ENCODE measurements around the gene RASSF5.

RASSF5 gene

DNA sequence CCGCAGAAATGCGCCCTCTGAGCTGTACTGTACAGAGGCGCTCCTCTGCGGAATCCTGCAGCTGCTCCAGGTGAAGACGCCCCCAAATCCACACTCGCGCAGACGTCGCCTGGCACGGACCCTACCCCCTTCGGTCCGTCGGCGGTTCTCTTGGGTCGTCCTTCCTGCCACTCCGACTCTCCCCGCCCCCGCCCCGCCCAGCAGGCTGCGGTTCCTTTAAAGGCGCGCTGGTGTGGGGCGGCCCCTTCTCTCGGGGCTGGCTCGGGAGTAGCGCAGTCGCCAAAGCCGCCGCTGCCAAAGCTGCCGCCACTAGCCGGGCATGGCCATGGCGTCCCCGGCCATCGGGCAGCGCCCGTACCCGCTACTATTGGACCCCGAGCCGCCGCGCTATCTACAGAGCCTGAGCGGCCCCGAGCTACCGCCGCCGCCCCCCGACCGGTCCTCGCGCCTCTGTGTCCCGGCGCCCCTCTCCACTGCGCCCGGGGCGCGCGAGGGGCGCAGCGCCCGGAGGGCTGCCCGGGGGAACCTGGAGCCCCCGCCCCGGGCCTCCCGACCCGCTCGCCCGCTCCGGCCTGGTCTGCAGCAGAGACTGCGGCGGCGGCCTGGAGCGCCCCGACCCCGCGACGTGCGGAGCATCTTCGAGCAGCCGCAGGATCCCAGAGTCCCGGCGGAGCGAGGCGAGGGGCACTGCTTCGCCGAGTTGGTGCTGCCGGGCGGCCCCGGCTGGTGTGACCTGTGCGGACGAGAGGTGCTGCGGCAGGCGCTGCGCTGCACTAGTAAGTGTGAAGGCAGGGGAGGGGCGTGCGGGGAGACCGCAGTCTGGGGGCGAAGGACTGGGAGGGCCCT lies at the start of gene RASSF5:
Gene RASSF5 (plus strand): TSS at position 248 of the 846 bp plus-strand sequence. CDS start 72 bp downstream, at position 320.
- DNase-seq (ENCODE audit: low read depth in 3 of 3, low spot score in 1 of 3), result peak; percentile 58 to 72 (median 60)

DNA sequence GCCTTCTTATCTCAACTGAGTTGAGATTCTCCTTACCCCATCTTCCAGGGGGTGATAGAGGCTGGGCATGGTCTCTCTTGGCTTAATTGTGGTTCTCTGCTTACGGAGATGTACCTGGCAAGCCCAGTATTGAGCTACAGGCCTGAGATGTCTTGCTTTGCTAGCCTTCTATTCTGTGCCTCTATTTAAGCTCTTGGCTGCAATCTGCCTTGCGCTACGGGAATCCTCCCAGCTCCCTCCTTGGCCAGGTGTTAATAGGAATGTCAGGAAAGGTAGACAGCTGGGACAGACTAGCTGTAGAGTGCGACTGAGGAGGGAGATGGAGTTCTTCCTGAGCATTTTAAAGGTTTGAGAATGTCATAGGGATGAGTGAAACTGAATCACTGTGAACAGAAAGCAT lies 47.6 kb upstream of the RASSF5 start:
- no peak for DNase-seq (ENCODE audit: low read depth in 3 of 3, low spot score in 1 of 3)

DNA sequence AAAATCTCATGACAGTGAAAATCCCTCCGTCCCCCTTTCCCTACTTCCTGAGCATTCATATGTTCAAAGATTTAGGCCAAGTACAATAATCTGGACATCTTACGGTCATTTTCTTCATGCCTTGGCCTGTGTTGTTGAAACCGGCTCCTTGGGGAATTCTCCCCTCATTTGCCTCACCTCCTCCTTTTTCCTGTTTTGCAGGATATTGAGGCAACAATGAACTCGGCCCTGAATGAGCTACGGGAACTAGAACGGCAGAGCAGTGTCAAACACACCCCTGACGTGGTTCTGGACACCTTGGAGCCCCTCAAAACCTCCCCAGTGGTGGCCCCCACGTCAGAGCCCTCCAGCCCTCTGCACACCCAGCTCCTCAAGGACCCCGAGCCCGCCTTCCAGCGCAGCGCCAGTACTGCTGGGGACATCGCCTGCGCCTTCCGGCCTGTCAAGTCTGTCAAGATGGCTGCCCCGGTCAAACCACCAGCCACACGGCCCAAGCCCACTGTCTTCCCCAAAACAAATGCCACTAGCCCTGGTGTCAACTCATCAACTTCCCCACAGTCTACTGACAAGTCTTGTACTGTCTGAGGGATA lies 46.4 kb upstream of the RASSF5 start:
- DNase-seq (ENCODE audit: low read depth in 3 of 3, low spot score in 1 of 3), result no peak

- peak; percentile 47 to 57 (median 49) for DNase-seq (ENCODE audit: low read depth in 3 of 3, low spot score in 1 of 3)
These were observed 45.5 kb upstream of the RASSF5 start for GRCh38 chr1:206461602-206462455.

DNA sequence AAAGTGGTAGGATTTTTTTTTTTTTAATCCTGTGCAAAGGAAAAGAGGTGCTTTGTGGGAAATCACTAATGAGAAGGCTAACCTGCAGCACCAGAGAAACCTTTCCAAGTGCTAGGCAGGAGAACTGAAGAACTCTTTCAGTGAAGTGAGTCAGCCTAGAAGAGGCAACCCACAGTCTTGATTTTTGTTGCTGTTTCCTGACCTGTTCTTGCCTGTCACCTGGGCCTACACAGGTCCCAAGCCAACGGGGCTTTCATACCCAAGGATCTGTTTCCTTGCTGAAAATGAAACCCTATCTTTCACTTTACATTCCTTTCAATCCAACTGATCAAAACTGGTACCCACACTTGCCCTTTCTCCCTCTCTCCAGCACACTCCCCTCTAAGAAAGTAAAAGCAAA lies 44.2 kb upstream of the RASSF5 start:
- DNase-seq (ENCODE audit: low read depth in 3 of 3, low spot score in 1 of 3), result no peak

DNA sequence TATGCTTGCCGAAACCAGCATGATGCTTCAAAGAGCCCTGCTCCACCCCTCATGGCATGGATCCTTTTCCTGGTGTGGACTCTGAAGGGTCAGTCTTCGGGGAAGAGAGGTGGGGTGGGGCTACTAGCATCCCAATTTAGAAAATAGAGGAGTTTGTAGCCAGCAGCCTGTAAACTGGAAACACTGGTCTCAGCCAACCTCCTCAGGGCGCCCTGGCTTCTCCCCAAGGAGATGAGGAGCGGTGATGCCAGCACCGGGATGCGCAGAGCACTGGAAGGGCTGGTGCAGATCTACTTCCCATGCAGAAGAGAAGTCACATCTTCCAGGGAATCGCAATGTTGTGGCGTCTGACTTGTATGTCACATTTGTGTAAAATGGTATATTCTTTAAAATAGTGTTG lies 43.4 kb upstream of the RASSF5 start:
- no peak for DNase-seq (ENCODE audit: low read depth in 3 of 3, low spot score in 1 of 3)

DNA sequence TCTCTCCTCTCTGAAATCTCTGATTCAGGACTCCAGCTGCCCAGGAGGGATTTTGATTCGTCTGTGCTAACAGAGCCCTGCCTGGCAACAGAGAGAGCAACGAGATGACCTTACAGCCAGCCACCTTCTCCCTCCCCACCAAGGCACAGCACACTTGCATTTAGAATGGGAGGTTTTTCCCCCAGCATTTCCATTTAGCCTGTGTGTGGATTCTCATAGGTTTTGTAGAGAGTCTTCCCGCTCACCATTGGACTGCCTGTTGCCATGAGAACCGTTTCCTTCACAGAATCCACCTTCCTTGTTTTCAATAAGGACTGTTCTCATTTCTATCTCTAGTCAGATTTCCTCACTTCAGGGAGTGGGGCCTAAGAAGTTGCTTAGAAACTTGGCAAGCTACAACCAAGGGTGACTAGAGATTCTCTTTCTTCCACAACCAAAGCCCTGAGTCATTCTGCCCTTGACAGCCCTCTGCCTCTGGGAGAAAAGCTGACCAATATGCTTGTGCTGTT lies 42.8 kb upstream of the RASSF5 start:
- DNase-seq (ENCODE audit: low read depth in 3 of 3, low spot score in 1 of 3), result no peak

DNA sequence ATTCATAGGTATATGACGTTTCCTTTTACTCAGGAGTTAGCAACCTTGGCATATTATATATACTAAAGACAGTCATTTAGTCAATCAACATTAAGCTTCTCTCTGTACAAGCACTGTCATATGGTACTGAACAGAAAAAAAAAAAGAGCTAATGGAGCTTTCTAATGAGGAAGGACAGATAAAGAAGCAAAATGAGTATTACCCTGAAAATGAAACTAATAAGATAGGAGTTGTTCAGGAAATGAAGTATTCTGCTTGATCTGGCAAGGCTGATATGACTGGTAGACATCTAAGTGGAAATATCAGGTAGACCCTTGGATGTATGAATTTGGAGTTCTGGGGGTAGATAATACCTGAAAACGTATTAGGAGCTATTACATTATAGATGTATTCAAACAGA lies 41.4 kb upstream of the RASSF5 start:
- no peak for DNase-seq (ENCODE audit: low read depth in 3 of 3, low spot score in 1 of 3)

- no peak for DNase-seq (ENCODE audit: low read depth in 3 of 3, low spot score in 1 of 3)
These were observed 40.3 kb upstream of the RASSF5 start for GRCh38 chr1:206466840-206467649.

DNA sequence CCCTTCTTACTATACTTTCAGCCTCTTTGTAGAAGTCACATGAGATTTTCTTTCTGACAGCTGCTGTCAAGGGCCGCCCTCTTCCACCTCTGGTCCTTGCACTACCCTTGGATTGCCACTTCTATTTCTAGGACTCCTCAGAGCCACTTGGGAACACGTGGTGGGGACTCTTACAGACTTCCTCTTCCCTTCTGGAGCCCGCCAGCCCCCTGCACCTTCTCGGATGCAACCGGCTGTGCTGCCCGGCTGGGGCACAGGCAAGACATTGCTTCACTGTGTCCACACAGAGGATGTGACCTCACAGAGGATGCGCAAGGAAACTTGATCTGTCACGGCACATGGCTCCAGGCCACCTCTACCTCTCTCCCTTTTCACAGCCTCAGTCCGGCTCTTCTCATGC lies 39.4 kb upstream of the RASSF5 start:
- no peak for DNase-seq (ENCODE audit: low read depth in 3 of 3, low spot score in 1 of 3)

DNA sequence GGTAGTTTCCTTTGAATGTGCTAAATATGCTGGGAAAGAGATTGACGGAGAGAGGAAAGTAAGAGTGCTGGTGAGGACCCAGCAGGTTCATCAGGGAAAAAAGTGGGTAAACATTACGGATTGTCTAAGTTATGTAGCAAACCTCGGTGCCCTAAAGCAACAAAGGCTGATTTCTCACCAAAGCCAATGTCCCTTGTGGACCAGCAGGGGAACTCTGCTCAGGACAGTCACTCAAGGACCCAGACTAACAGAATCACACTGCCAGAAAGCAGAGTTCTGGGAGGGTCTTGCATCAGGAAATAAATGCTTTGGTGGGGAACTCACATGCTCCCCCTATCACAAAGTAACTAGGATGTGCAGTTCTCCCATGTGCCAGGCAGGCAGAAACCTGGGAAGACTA lies 38.8 kb upstream of the RASSF5 start:
- DNase-seq (ENCODE audit: low read depth in 3 of 3, low spot score in 1 of 3), result no peak

- peak in 1 of 3 donors; percentile 27 for DNase-seq (ENCODE audit: low read depth in 3 of 3, low spot score in 1 of 3)
These were observed 37.9 kb upstream of the RASSF5 start for GRCh38 chr1:206469411-206469932.

DNA sequence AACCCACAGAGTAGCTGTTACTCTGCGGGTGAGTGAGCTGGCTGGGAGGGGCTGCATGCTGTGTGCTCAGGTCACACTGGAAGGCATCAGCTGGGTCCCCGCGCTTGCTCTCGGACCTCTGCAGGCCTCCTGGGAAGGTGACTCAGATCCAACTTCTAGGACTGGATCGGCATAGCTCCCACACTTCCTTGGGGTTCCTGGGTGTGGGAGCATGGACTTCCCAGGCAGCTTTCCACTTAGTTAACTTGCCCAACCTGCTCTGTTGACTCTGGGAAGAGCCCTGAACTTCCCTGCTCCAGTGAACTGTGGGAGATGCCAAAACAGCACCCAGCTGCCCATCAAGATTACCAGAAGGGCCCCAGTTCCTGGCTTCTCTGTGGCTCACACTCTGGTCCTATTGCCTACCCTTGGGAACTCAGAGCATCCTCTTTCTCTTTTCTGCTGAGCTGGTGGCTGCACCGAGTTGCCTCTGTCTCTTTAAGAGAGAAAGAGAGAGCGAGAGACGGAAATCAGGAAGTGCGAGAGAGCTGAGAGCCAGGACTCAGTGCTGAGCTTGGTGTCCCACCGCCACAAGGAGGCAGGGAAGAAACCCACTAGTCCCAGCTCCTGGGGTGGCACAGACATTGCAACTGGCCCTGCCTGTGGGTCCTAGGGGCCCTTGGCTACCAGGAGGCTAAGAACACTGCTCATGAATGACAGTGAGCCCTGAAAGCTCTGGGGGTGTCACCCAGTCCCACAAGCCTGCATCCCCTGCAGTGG lies 37.2 kb upstream of the RASSF5 start, which contains the start of gene IKBKE:
Gene IKBKE (plus strand): TSS at position 544 of the 759 bp plus-strand sequence. CDS start 2,752 bp downstream, outside the sequence.
- DNase-seq (ENCODE audit: low read depth in 3 of 3, low spot score in 1 of 3), result no peak

DNA sequence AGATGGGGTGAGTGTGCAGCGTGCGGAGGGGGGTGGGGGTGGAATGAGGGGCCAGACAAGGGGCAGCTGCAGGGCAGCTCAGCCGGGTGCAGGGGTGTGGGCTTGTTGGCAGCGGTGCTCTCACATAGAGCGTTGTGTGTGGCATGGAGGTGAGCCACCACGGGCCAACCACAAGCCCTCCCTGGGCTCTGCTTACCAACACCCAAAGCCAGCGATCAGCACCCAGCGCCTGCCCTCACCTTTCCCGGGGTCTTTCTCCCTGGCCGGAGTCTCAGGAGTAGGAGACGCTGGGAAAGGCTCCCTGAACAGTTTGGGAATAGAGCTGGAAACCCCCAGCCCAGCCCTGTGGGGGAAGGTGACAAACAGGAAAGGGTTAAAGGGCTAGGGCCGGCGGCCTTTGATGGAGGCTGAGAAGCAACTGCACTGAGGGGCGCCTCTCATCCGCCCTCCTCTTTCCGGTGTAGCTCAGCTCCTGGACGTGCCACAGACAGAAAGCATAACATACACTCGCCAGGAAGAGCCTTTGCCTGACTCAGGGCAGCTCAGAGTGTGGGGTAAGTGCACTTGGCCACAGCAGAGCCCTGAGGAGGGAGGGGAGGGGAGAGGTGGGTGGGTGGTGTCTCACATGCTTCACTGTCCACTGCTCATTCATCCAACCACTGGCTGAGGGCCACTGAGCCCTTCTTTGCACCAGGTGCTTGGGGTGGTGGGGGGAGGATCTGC lies 36.5 kb upstream of the RASSF5 start:
- DNase-seq (ENCODE audit: low read depth in 3 of 3, low spot score in 1 of 3), result peak in 2 of 3 donors; percentile 10 to 11

GRCh38 chr1:206471415-206471801 lies 35.9 kb upstream of the RASSF5 start:
- no peak for DNase-seq (ENCODE audit: low read depth in 3 of 3, low spot score in 1 of 3)

- no peak for DNase-seq (ENCODE audit: low read depth in 3 of 3, low spot score in 1 of 3)
These were observed 35.3 kb upstream of the RASSF5 start for GRCh38 chr1:206472024-206472423.

- DNase-seq (ENCODE audit: low read depth in 3 of 3, low spot score in 1 of 3), result no peak
These were observed 34.9 kb upstream of the RASSF5 start for GRCh38 chr1:206472454-206472853.

DNA sequence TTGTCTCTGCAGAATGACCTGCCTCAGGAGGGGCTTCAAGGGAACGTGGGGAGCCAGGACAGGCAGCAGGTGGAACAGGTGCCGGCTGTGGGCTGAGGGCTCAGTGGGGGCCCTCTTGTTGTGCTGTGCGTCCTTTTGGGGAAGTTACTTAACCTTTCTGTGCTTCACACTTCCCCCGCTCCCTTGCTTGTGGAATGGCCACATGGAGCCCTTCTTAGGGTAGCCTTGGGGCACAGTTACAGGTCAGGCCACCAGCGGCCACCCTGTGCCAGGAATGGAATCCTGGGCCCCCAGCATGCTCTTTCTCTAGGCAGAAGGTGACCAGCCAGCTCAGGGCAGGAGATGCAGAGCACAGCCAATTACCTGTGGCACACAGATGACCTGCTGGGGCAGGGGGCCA lies 34.4 kb upstream of the RASSF5 start:
- DNase-seq (ENCODE audit: low read depth in 3 of 3, low spot score in 1 of 3), result no peak

GRCh38 chr1:206476058-206476457 lies 31.3 kb upstream of the RASSF5 start:
- DNase-seq (ENCODE audit: low read depth in 3 of 3, low spot score in 1 of 3), result no peak

All from stimulated activated CD4-positive, alpha-beta T cell treated with anti-CD3 and anti-CD28 coated beads, TNF-alpha, amount 100 ng/mL, for 1 hour (primary cell).